CD4-positive, alpha-beta T cell treated with Interleukin-6 for 4 hours (primary cell): Measurements from ENCODE around the gene RETREG3.
A peak's percentile ranks its signal among the peaks of the same experiment; 100 is the strongest.
"Not testable (repeated sequence)": the region's sequence is repeated elsewhere in the genome, so short reads cannot be mapped to it uniquely, and the experiment has no call there.

Experiments
- DNase-seq: peaks from one replicate; pipeline ENCODE4 v3.0.0-alpha.2; 2020; ENCODE audit warnings: mixed read lengths

The RETREG3 gene

DNA sequence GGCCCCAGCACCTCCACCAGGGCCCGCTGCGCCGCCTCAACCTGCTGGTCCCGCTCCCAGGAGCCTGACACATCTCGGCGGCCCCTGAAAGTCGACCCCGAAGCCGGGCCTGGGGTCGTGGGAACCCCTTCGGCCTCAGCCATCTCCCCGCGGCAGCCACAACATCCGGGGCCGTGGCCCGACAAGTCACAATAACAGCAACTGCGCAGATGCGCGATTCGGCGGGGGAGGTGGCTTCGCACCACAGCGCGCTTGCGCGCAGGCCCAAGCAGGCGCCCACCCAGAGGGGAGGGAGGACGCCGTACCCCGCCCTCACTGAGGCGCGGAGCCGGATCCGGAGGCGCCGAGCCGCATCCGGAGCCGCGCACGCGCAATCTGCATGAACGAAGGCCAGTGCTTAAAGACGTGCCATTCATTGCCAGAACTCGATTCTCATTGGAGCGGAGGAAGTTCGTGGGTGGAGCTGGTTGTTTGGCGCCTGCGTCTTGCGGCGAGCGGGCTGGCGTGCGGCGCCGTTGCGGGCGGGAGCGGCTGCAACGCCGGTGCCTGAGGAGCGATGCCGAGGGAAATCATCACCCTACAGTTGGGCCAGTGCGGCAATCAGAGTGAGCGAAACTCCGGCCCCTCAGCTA, at the start of gene RETREG3, which contains the start of gene TUBG1:
Gene RETREG3 (minus strand): TSS at position 193 of the 632 bp plus-strand sequence. CDS start 50 bp downstream, at position 143.
Gene TUBG1 (plus strand): TSS at position 502 of the 632 bp plus-strand sequence. CDS start 55 bp downstream, at position 557.
- peak; percentile 100 for DNase-seq

DNA sequence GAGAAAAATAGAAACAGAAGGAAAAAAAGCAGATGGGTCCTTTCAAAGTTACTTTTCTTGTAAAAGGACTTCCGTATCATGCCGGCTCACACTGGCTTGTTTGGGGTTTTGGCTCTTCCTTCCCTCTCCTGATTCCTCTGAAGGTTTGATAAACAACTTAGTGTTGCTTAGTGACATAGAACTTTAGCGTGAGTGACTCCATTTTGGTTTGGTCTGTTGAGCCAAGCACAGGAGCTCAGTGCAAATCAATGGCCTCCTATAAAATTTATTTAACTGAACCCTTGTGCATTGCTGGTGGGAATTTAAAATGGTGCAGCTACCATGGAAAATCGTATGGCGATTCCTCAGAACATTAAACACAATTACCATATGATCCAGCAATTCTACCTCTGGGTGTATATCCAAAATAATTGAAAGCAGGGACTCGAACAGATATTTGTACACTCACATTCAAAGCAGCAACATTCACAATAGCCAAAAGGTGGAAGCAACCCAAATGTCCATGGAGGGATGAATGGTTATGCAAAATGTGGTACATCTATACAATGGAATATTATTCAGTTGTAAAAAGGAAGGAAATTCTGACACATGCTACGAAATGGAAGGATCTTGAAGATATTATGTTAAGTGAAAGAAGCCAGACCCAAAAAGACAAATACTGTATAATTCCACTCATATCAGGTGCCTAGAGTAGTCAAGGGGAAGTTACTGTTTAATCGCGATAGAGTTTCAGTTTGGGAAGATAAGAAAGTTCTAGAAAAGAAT, 48.8 kb upstream of the RETREG3 start:
- no peak for DNase-seq

DNA sequence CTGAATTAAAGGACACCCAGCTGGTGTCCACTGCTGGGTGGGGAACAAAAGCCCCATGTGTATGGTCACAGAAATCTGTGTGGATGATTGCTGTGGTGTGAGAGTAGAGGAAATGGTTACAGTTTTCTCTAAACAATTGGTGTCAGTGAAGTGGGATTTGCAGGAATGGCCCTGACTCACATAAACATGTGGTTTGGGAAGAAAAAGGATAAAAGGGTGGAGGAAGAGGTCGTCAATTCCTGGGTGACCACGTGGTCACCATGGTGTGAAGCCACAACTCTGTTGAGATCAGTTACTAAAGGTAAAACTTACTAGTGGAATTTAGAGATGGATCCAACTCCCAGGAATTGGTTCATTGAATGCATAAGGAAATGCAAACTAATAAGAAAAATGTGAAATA, 46.4 kb upstream of the RETREG3 start:
- DNase-seq: no peak

DNA sequence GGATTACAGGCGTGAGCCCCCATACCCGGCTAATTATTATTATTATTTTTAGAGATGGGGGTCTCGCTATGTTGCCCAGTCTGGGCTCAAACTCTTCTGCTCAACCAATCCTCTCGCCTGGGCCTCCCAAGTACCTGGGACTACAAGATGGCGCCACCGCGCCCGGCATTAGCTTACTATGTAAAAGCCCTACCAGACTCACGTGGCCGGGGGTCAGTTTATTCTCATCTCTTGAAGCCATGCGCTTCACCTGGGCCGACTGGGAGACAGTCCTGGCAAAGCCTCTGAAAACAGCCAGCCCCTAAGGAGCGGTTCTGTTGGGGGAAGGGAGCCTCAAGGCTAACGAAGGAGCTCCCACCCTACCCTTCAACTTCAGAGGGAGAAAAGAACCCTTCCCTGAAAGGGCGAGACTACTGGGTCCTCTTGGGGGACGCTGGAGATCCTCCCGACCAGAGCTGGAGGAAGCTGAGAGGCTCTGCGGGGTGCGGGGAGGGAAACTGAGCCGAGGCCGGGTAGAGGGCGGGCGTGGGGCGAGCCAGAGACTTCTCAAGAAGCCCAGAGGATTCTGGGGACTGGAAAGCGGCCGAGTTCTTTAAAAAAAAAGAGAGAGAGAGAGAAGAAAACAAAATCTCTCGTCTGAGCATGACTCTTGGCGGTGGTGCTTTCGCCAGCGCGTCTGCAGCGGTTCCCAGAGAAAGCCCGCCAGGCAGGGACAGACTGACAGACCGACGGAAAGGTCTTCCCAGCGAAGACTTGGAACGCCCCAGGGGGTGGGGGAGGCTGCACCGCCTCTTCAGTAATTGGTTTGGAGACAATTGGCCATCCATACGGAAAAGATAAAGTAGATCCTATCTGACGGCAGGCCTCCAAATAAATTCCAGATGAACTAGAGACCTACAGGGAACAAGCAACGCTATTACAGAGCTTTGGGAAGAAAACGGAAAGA, 44.3 kb upstream of the RETREG3 start:
- no peak for DNase-seq

- DNase-seq: no peak
These were observed 42.2 kb upstream of the RETREG3 start for GRCh38 chr17:42651392-42651791.

DNA sequence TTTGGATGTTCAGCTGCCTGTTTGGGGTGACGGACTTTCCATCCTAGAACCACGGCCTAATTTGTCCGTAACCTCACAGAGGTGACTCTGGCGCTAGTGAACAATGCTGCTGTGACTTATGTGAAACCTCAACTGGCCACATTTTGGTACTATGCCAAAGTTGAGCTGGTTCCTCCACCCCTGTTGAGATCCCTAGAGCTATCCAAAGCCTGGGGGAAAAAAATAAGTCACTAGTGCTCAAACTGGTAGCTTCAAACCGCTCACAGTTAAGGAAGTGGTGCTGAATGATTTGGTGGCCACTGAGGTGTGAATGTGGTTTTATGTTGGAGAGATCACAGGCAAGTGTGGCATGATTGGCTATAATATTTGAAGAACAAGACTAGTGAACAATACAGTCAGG, 38.6 kb upstream of the RETREG3 start:
- DNase-seq: no peak

GRCh38 chr17:42642336-42642735, 33.2 kb upstream of the RETREG3 start:
- DNase-seq: no peak

DNA sequence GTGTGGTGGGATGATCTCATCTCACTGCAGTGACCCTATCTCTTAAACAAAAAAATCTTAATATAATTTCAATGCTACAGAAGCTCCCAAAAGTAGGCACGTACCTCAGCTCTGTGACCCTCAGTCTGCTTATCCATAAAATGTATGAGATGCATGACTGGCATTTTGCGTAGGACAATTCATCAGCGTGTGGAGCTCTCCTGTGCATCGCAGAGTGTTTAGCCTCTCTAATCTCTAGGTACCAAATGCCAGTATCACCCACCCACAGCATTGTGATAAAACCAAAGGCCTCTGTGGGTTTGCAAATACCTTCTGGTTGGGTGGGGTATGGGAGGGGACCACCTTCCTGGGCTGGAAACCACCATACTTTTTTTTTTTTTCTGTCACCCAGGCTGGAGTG, 30.9 kb upstream of the RETREG3 start:
- no peak for DNase-seq

GRCh38 chr17:42639525-42640113, 30.4 kb upstream of the RETREG3 start:
- DNase-seq: no peak

DNA sequence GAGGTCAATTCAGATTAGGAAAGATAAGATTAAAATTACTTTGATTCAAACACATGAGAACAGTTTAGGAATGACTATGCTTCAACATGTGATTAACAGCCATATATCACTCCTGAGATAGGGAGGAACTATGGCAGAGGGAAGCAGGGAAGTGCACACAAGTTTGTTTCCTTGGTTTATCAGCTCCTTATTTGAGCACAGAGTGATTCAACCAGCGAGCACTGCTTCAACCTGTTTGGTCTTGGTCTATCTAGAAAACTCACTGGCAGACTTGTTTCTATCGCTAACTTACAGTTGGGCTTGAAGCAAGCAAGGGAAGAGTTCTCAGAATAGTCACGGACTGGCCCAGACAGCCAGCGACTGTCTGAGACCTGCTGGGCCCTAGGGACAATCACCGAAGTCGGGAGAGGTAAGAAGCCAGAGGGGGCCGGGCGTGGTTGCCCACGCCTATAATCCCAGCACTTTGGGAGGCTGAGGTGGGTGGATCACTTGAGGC, 23.8 kb upstream of the RETREG3 start:
- no peak for DNase-seq

DNA sequence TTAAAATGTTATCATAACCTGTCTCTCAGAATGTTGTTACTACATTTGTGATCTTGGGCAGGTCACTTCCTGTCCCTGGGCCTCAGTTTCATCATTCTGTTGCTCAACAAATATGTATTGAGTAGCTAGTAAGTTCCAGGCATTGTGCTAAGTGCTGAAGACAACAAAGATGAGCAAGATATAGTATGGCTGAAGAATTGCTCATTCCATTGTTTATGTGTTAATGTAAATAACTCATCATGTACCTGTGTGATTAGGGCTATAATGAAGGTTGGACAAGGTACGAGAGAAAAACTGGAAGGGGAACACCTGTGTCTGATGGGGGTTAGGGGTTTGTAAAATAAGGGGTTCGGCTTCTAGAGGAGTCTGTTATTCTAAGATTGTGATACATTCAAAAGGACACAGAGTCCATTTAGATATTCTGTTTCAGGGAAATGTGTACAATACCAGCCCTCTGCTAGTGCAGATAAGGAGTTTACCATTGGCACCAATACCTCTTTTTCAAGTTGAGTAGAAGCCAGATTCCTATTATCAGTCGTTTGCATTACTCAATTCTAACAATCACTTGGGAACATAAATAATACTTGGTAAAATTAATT, 20.3 kb upstream of the RETREG3 start:
- no peak for DNase-seq

GRCh38 chr17:42627032-42627764, 18.0 kb upstream of the RETREG3 start:
- not testable (repeated sequence) for DNase-seq

- no peak for DNase-seq
These were observed 14.8 kb upstream of the RETREG3 start for GRCh38 chr17:42623732-42624596.

DNA sequence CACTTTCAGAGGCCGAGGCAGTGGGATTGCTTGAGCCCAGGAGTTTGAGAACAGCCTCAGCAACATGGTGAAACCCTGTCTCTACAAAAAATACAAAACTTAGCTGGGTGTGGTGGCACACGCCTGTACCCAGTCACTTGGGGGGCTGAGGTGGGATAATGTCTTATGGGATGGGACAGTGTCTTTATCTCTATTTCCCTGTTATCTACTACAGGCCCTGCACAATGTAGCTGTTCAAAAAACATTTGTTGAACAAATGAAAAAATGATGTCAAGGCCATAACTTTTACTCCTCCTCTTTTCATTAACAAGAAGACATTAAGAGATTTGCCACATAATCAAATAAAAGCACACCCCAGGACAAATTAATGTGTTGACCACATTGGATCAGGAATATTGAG, 14.1 kb upstream of the RETREG3 start:
- DNase-seq: no peak

DNA sequence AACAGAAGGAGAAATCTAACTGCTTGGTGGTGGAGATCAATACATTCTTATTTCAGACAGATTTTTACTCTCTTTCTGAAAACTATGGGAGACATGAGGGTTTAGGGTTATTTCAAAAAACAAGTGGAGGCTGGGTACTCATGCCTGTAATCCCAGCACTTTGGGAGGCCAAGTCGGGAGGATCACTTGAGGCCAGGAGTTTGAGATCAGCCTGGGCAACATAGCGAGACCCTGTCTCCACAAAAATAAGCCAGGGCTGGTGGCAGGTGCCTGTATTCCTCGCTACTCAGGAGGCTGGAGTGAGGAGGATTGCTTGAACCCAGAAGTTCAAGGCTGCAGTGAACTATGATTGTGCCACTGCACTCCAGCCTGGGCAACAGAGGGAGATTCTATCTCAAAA, 12.8 kb upstream of the RETREG3 start:
- not testable (repeated sequence) for DNase-seq

DNA sequence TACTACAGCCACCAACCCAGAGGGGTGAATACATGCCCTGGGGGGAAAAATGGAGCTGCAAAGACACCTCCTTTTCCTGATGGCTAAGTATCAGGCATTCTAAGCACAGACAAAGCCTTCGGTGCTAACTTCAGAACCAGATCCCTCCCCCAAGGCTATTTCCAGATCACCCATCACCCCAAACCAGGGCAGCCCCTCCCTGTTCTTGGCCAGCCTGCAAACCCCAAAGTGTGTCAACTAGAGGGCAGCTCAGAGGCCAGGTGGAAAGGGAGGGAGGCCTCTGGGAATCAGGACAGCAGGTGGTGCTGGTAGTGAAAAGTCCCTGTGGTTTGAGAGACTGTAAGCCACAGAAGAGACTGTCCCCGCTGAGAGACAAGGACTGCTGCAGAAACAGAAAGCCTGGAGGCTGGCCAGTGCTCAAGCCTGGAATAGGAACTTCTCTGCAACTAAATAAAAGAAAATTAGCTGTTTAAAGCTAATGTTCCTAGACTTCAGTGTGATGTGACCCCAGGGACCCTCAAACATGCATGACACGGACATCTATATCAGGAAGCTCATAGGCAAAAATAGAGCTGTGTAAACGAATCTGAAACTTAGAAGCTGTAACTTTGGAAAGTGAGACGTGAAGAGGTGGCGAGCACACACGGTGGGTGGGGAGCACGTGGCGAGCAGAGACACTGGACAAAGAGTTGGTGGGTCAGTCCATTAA, 9.4 kb upstream of the RETREG3 start:
- DNase-seq: no peak

- no peak for DNase-seq
These were observed 8.8 kb upstream of the RETREG3 start for GRCh38 chr17:42617956-42618431.

DNA sequence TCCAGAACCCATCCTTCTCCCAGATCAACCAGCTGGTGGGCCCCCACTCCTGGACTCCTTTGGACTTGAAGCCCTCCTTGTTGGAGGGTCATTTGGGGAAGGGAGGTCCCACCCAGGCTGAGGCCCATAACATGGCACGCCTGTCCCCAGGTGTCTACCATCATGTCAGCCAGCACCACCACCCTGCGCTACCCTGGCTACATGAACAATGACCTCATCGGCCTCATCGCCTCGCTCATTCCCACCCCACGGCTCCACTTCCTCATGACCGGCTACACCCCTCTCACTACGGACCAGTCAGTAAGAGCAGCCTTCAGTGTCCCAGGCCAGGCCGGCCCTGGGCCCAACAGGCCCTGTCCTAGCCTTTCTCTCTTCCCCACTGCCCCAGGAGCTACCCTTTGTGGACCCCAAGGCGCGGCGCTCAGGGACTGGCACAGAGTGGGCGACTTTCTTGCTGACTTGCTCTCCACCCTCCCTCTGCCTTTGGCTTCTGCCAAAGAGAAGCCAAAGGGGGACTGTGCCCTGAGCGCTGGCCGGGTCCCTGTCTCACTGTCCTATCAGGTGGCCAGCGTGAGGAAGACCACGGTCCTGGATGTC, 4.6 kb upstream of the RETREG3 start:
- no peak for DNase-seq

GRCh38 chr17:42612013-42612412, 2.8 kb upstream of the RETREG3 start:
- DNase-seq: no peak
